ENCODE measurements around the gene COX7A2. TPM values are rescaled to one million over a fixed set of nuclear protein-coding genes. Genes with fewer than 3 reads are reported as not detected.
A peak's percentile ranks its signal among the peaks of the same experiment; 100 is the strongest.

Gene COX7A2
- total and polyA plus RNA-seq, 4 donors: 154 to 475 (median 458) TPM

DNA sequence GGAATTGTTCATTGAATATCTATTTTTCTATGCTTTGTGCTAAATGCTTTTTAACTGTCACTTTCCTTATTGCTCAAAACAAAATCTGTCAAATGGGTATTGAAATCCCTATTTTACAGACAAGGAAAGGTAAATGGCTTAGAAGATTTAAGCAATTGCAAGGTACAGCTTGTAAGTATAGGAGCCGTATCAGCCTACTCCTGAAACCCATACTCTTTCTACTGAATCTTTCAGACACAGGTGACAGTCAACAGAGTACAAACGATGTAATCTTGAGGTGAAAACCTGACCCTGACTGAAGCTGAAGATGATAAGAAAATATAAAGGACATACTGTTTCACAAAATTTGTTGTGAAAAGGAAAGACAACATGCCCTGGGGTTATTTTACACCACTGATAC is 7.0 kb upstream of the COX7A2 start:
- no peak overlapping the region for H3K27ac ChIP-seq (ENCODE audit: low read depth, low read length)
- no peaks in the 10 kb centered on the region for H3K4me1 ChIP-seq (ENCODE audit: control insufficient read depth, insufficient read depth, low read length)
- DNase-seq (ENCODE audit: low read depth in 4 of 6, low spot score in 6 of 6): no peak
- H3K9me3 ChIP-seq (ENCODE audit: control insufficient read depth, insufficient read depth, low read length): no peaks in the 10 kb centered on the region
- H3K27me3 ChIP-seq (ENCODE audit: control insufficient read depth, insufficient read depth, low read length): no peaks in the 10 kb centered on the region
- H3K4me3 ChIP-seq (ENCODE audit: low read depth, low read length): no peak overlapping the region
- no CpG with 5 or more reads among the region's 2 CpGs for WGBS (ENCODE audit: insufficient coverage)
- no peaks in the 10 kb centered on the region for H3K36me3 ChIP-seq (ENCODE audit: control insufficient read depth, insufficient read depth, low read length)

DNA sequence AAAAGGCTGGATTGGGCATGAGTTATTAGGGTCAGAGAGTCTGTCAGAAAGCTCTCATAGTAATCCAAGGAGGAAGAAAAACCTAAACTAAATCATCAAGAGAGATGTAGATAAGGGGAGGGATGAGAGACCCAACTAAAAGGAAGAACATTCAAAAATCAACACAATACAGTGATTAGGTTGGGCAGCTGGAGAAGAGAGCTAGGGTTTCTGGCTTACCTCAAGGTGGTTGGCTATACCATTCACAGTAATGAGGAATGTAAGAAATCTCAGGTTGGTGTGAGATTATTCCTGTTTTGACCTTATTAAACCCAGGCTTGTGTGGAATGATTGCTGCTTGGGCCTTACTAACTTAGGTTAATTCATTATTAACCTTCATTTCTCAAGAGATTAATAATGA is 6.2 kb upstream of the COX7A2 start:
- Histone ChIP-seq H3K9me3 (ENCODE audit: control insufficient read depth, insufficient read depth, low read length) (no peaks in the 10 kb centered on the region), H3K4me3 (ENCODE audit: low read depth, low read length) (no peak overlapping the region), H3K27ac (ENCODE audit: low read depth, low read length) (no peak overlapping the region), H3K36me3 (ENCODE audit: control insufficient read depth, insufficient read depth, low read length) (no peaks in the 10 kb centered on the region), H3K4me1 (ENCODE audit: control insufficient read depth, insufficient read depth, low read length) (no peaks in the 10 kb centered on the region), H3K27me3 (ENCODE audit: control insufficient read depth, insufficient read depth, low read length) (no peaks in the 10 kb centered on the region)
- DNase-seq (ENCODE audit: low read depth in 4 of 6, low spot score in 6 of 6): no peak

DNA sequence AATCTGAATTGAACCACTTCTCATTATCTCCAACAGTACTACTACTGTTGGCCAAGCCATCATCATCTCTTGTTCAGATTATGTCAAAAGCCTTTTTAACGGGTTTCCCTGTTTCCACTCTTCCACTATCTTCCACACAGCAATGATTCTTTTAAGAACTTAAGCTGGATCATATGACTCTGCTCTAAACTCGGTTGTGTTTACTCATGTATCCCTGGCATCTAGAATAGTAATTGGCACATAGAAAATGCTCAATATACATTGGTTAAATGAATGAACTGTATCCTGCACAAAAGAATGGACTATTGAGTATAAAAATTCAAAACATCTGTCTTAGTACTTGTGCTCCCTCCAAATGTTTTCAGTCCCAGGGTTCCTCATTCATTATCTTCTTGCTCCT is 2.8 kb upstream of the COX7A2 start:
- 100% methylated on average over 1 of the region's 2 CpGs for WGBS (ENCODE audit: insufficient coverage)
- H3K27me3 ChIP-seq (ENCODE audit: control insufficient read depth, insufficient read depth, low read length): no peaks in the 10 kb centered on the region
- H3K27ac ChIP-seq (ENCODE audit: low read depth, low read length): no peak overlapping the region
- peaks cover 14% of the 10 kb centered on the region for H3K4me1 ChIP-seq (ENCODE audit: control insufficient read depth, insufficient read depth, low read length)
- peaks cover 2% of the 10 kb centered on the region for H3K36me3 ChIP-seq (ENCODE audit: control insufficient read depth, insufficient read depth, low read length)
- no peak overlapping the region for H3K4me3 ChIP-seq (ENCODE audit: low read depth, low read length)
- no peaks in the 10 kb centered on the region for H3K9me3 ChIP-seq (ENCODE audit: control insufficient read depth, insufficient read depth, low read length)
- DNase-seq (ENCODE audit: low read depth in 4 of 6, low spot score in 6 of 6): no peak

DNA sequence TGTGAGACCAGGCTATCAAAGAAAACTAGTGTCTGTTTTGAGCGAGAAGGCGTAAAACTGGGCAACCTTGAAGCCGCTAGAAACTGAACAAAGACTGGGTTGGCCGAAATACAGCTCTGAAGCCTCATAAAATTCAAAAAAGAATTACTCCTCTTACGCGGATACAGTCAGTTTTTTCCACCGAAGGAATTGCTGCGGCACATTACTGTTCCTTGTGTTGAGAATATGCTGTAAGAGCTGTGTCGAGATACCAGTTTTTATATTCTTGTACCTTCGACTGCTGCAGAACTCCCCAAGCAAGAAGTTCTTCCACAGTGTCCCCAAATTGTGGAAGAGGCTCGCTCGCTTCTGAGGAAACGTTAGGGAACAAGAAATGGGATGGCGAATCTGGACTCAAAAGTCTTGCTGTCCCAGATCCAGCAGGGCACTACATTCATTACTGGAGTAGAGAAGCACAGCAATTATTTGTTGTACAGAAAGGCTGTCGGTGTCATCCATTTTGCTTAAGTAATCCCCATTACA is 523 bp upstream of the COX7A2 start:
- H3K4me3 ChIP-seq (ENCODE audit: low read depth, low read length): peak overlapping the region; percentile 94
- H3K27ac ChIP-seq (ENCODE audit: low read depth, low read length): peak overlapping the region; percentile 96
- no peaks in the 10 kb centered on the region for H3K9me3 ChIP-seq (ENCODE audit: control insufficient read depth, insufficient read depth, low read length)
- DNase-seq (ENCODE audit: low read depth in 4 of 6, low spot score in 6 of 6): no peak
- peaks cover 14% of the 10 kb centered on the region for H3K4me1 ChIP-seq (ENCODE audit: control insufficient read depth, insufficient read depth, low read length)
- peaks cover 7% of the 10 kb centered on the region for H3K36me3 ChIP-seq (ENCODE audit: control insufficient read depth, insufficient read depth, low read length)
- no peaks in the 10 kb centered on the region for H3K27me3 ChIP-seq (ENCODE audit: control insufficient read depth, insufficient read depth, low read length)
- WGBS (ENCODE audit: insufficient coverage): 27% methylated on average over 5 of the region's 15 CpGs

DNA sequence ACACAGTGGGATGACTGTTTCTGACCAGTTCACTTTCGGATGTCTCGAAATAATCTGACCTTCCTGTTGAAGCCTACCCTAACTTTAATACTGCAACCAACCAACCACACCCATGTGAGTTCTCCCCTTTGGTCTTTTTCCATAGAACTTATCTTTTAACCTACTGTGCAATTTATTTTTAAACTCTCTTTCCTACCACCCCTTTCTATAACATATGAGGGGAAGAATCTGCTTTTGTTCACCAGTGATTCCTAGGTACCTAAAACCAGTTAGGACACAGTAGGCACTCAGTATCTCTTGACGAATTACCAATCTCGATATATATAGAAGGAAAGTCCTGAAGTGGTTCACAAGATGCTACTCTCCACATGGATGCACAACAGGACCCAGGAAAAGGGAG is 7.0 kb downstream of the COX7A2 start:
- DNase-seq (ENCODE audit: low read depth in 4 of 6, low spot score in 6 of 6): no peak
- H3K27ac ChIP-seq (ENCODE audit: low read depth, low read length): no peak overlapping the region
- H3K4me1 ChIP-seq (ENCODE audit: control insufficient read depth, insufficient read depth, low read length): peaks cover 3% of the 10 kb centered on the region
- peaks cover 17% of the 10 kb centered on the region for H3K36me3 ChIP-seq (ENCODE audit: control insufficient read depth, insufficient read depth, low read length)
- no peaks in the 10 kb centered on the region for H3K9me3 ChIP-seq (ENCODE audit: control insufficient read depth, insufficient read depth, low read length)
- H3K27me3 ChIP-seq (ENCODE audit: control insufficient read depth, insufficient read depth, low read length): no peaks in the 10 kb centered on the region
- 100% methylated on average over 1 of the region's 4 CpGs for WGBS (ENCODE audit: insufficient coverage)
- H3K4me3 ChIP-seq (ENCODE audit: low read depth, low read length): no peak overlapping the region

DNA sequence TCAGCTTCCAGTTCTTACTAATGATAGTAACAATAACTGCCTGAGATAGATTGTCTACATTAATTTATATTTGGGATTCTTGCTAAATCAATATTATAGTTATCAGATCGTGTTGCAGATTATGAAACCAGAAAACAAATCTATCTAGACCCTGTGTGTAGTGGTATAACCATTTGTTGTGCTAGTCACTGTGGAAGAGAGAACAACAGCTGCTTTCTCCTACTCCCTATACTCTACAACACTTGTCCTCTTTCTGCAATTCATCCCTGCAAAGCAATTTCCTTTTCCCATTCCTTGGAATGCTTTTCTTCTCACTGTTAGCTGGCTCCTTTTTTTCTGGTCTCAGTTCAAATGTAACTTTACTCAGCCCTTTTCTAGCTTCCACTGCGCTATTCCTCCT is 8.3 kb downstream of the COX7A2 start:
- no peak overlapping the region for H3K4me3 ChIP-seq (ENCODE audit: low read depth, low read length)
- H3K36me3 ChIP-seq (ENCODE audit: control insufficient read depth, insufficient read depth, low read length): peaks cover 15% of the 10 kb centered on the region
- DNase-seq (ENCODE audit: low read depth in 4 of 6, low spot score in 6 of 6): no peak
- WGBS (ENCODE audit: insufficient coverage): no CpG with 5 or more reads among the region's 2 CpGs
- no peaks in the 10 kb centered on the region for H3K9me3 ChIP-seq (ENCODE audit: control insufficient read depth, insufficient read depth, low read length)
- no peaks in the 10 kb centered on the region for H3K27me3 ChIP-seq (ENCODE audit: control insufficient read depth, insufficient read depth, low read length)
- no peaks in the 10 kb centered on the region for H3K4me1 ChIP-seq (ENCODE audit: control insufficient read depth, insufficient read depth, low read length)
- H3K27ac ChIP-seq (ENCODE audit: low read depth, low read length): no peak overlapping the region

DNA sequence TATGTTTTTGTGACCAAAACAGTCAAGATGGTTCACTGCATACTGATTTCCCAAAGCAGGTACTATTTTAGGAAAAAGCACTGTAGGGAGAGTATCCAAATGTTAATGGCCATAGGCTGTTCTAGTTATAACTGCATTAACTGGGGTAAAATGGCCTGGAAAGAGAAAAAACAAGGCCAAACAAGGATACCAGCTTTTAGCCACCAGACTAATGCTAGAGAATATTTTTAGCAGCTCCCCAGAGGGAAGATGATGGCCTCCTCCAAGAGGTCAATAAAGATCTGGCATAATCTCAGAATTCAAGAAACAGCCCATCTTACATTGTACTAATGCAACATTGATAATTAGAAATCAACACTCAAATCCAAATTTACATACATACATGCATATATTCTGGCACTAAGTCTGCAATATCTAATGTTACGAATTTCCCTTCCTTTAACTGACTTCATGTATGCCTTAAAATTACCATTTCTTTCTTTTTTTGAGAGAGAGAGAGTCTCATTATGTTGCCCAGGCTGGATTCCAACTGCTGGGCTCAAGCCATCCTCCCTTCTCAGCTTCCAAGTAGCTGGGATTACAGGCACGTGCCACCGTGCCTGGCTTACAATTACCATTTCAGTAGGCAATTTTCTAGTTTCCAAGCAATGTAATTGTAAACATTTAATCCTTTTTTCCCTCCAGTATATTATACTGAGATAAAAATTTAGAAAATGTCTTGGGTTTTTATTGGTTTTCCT is 9.3 kb downstream of the COX7A2 start:
- Histone ChIP-seq H3K4me3 (ENCODE audit: low read depth, low read length) (no peak overlapping the region), H3K27ac (ENCODE audit: low read depth, low read length) (no peak overlapping the region), H3K27me3 (ENCODE audit: control insufficient read depth, insufficient read depth, low read length) (no peaks in the 10 kb centered on the region), H3K36me3 (ENCODE audit: control insufficient read depth, insufficient read depth, low read length) (peaks cover 11% of the 10 kb centered on the region), H3K4me1 (ENCODE audit: control insufficient read depth, insufficient read depth, low read length) (no peaks in the 10 kb centered on the region), H3K9me3 (ENCODE audit: control insufficient read depth, insufficient read depth, low read length) (no peaks in the 10 kb centered on the region)
- no CpG with 5 or more reads among the region's 3 CpGs for WGBS (ENCODE audit: insufficient coverage)
- DNase-seq (ENCODE audit: low read depth in 4 of 6, low spot score in 6 of 6): peak in 4 of 6 donors; percentile 33 to 96 (median 47)

DNA sequence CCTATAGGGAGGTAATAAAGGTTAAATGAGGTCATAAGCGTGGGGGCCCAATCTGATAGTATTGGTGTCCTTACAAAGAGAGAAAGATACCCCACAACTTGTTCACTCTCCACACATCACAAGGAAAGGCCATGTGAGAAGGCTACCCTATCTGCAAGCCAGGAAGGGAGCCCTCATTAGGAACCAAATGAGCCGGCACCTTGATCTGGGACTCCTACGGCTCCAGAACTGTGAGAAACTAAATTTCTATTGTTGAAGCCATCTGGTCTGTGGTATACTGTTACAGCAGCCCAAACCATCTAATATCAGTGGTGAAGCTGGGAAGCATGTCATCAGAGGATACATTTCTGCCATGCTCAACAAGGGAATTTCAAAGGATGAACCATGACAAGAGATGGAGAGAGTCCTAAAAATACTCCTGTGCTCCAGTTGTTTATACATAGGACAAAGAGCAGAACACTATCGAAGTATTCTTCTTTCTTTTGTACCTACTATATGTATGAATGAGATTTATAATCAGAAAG is 10.4 kb downstream of the COX7A2 start:
- WGBS (ENCODE audit: insufficient coverage): no CpG with 5 or more reads among the region's 4 CpGs
- H3K4me1 ChIP-seq (ENCODE audit: control insufficient read depth, insufficient read depth, low read length): no peaks in the 10 kb centered on the region
- no peaks in the 10 kb centered on the region for H3K27me3 ChIP-seq (ENCODE audit: control insufficient read depth, insufficient read depth, low read length)
- no peak overlapping the region for H3K27ac ChIP-seq (ENCODE audit: low read depth, low read length)
- DNase-seq (ENCODE audit: low read depth in 4 of 6, low spot score in 6 of 6): no peak
- H3K4me3 ChIP-seq (ENCODE audit: low read depth, low read length): no peak overlapping the region
- peaks cover 4% of the 10 kb centered on the region for H3K36me3 ChIP-seq (ENCODE audit: control insufficient read depth, insufficient read depth, low read length)
- H3K9me3 ChIP-seq (ENCODE audit: control insufficient read depth, insufficient read depth, low read length): no peaks in the 10 kb centered on the region

DNA sequence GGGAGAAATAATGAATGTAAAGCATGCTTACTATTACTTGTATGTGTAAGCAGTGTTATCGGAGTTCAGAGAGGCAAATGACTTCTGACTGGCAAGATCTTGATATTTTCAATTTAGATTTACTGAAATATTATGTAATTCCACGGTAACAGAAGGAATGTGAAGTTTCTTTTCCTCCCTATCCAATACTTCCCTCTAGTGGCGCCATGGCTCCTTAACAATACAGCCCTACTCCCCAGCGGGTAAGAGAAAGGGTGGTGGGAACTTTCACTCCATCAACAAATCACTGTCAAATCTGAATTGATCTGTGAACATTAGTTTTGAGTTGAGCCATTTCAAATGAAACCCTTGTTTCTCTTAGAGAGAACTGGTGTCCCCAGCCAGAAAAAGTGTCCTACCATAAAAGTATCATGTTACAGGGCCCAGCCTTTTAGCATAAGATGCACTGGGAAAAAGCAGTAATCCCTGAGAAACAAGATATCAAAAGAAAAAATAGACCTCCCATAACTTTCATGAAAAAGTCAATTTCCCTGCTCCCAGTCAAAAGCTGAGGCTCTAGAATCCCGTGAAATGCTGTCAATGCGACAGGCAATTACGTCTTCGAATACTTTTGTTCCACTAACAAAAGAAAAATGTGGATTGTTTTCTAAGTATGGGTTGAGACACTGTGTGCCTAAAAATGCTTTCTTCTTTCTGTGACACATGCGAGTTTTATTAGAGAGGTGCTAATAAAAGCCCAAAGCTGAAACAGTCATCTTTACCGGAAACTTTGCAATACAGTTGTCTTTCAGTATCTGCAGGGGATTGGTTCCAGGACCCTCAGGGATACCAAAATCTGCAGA is 12.9 kb downstream of the COX7A2 start:
- Histone ChIP-seq H3K9me3 (ENCODE audit: control insufficient read depth, insufficient read depth, low read length) (no peaks in the 10 kb centered on the region), H3K4me1 (ENCODE audit: control insufficient read depth, insufficient read depth, low read length) (no peaks in the 10 kb centered on the region), H3K27me3 (ENCODE audit: control insufficient read depth, insufficient read depth, low read length) (no peaks in the 10 kb centered on the region), H3K27ac (ENCODE audit: low read depth, low read length) (no peak overlapping the region), H3K36me3 (ENCODE audit: control insufficient read depth, insufficient read depth, low read length) (no peaks in the 10 kb centered on the region), H3K4me3 (ENCODE audit: low read depth, low read length) (no peak overlapping the region)
- peak in 2 of 6 donors; percentile 22 to 69 for DNase-seq (ENCODE audit: low read depth in 4 of 6, low spot score in 6 of 6)
- WGBS (ENCODE audit: insufficient coverage): 61% methylated on average over 5 of the region's 10 CpGs
